Small intestine (tissue), 7 donors: ENCODE measurements around the gene SHISAL1. TPM values are rescaled to one million over a fixed set of nuclear protein-coding genes. Genes with fewer than 3 reads are reported as not detected.
"Not testable (repeated sequence)": the region's sequence is repeated elsewhere in the genome, so short reads cannot be mapped to it uniquely, and the experiment has no call there.

Experiments used
- DNase-seq, 2 donors: peaks; one replicate each; pipeline versions ENCODE4 v3.0.0 to v3.0.0-alpha.2; 2013
- FAIRE-seq: peaks from 2 replicates; lab custom pipeline; 2012; peaks lifted over from hg19 to GRCh38; lab: Jason Lieb, UNC
- H3K27ac ChIP-seq, 3 donors: one replicate each; pipeline ENCODE4 v1.5.1; 2013; ENCODE audit warnings: low read length in 2 of 3, mild to moderate bottlenecking in 2 of 3, control low read depth in 1 of 3, inconsistent platforms in 1 of 3, low read depth in 1 of 3, moderate library complexity in 1 of 3
- H3K27me3 ChIP-seq, 3 donors: one replicate each; pipeline ENCODE4 v1.6.1; 2013; ENCODE audit warnings: low read length in 3 of 3, inconsistent platforms in 1 of 3; ENCODE audit not compliant: control insufficient read depth in 3 of 3, insufficient read depth in 3 of 3
- H3K36me3 ChIP-seq, 3 donors: one replicate each; pipeline ENCODE4 v1.6.1; 2013; ENCODE audit warnings: low read length in 3 of 3, inconsistent platforms in 1 of 3, low read depth in 1 of 3, mild to moderate bottlenecking in 1 of 3, moderate library complexity in 1 of 3; ENCODE audit not compliant: control insufficient read depth in 3 of 3, insufficient read depth in 2 of 3
- H3K4me1 ChIP-seq, 3 donors: one replicate each; pipeline ENCODE4 v1.6.1; 2013; ENCODE audit warnings: low read length in 2 of 3, inconsistent platforms in 1 of 3, low read depth in 1 of 3, mild to moderate bottlenecking in 1 of 3, moderate library complexity in 1 of 3; ENCODE audit not compliant: control insufficient read depth in 3 of 3, insufficient read depth in 2 of 3
- H3K4me3 ChIP-seq, 3 donors: one replicate each; pipeline ENCODE4 v1.5.1; 2013; ENCODE audit warnings: low read length in 3 of 3, control low read depth in 1 of 3, inconsistent platforms in 1 of 3, low read depth in 1 of 3, mild to moderate bottlenecking in 1 of 3, moderate library complexity in 1 of 3
- H3K9me3 ChIP-seq, 2 donors: one replicate each; pipeline ENCODE4 v1.6.1; 2013; ENCODE audit warnings: low read depth in 1 of 2, low read length in 1 of 2; ENCODE audit not compliant: control insufficient read depth in 2 of 2, insufficient read depth in 1 of 2
- WGBS, 3 donors: extraction: QIAGEN DNeasy Blood & Tissue Kit; methylation state at CpG; one replicate each; pipeline ENCODE4 v1.1.7; 2013; 5-methylcytosine and 5-hydroxymethylcytosine counted together
- polyA plus RNA-seq, 4 donors: library from polyadenylated mRNA; stranded (reverse) in 3 of 4; unstranded in 1 of 4; fragments of 200-250 nt in 3 of 4; fragments of 120-200 nt in 1 of 4; gene quantifications; one replicate each; pipeline versions ENCODE4 v1.2.1 to v1.2.3, GENCODE V29; 2013
- donor health status: healthy with polysubstance abuse.
- donor health status: control.
- donor health status: control.
- donor health status: Bipolar disorder and iron deficiency.
- donor health status: healthy.

The SHISAL1 gene
- polyA plus RNA-seq, 4 donors, result under 0.01 to 1.2 (median 0.55) TPM

- DNase-seq, H3K27me3 ChIP-seq, H3K9me3 ChIP-seq, H3K36me3 ChIP-seq, H3K4me3 ChIP-seq, H3K4me1 ChIP-seq, H3K27ac ChIP-seq, FAIRE-seq: not testable (repeated sequence)
- WGBS, 3 donors, result 95 to 96% (median 95%) methylated on average over 12 of the region's 12 CpGs
Measured at GRCh38 chr22:44234372-44234771, 78.4 kb downstream of the SHISAL1 start.

GRCh38 chr22:44231233-44231632, 81.5 kb downstream of the SHISAL1 start:
- FAIRE-seq, result no peak

GRCh38 chr22:44229809-44230208, 82.9 kb downstream of the SHISAL1 start:
- Histone ChIP-seq H3K9me3 (peaks cover 0 to 4% of the 10 kb centered on the region in 2 donors), H3K4me1 (no peaks in the 10 kb centered on the region), H3K4me3 (no peak overlapping the region), H3K36me3 (no peaks in the 10 kb centered on the region), H3K27me3 (peaks cover 0 to 4% (median 0%) of the 10 kb centered on the region in 3 donors), H3K27ac (no peak overlapping the region)
- no peak for FAIRE-seq
- 77 to 90% (median 82%) methylated on average over 2 of the region's 2 CpGs for WGBS, 3 donors
- no peak for DNase-seq

More at GRCh38 chr22:44231233-44231632, 81.5 kb downstream of the SHISAL1 start:
- no peaks in the 10 kb centered on the region for H3K36me3 ChIP-seq
- peaks cover 0 to 4% (median 0%) of the 10 kb centered on the region in 3 donors for H3K27me3 ChIP-seq
- 67 to 79% (median 74%) methylated on average over 4 of the region's 4 CpGs for WGBS, 3 donors
- DNase-seq, result no peak
- no peak overlapping the region for H3K4me3 ChIP-seq
- H3K4me1 ChIP-seq, result no peaks in the 10 kb centered on the region
- H3K27ac ChIP-seq, result no peak overlapping the region
- peaks cover 0 to 4% of the 10 kb centered on the region in 2 donors for H3K9me3 ChIP-seq

- no peak for FAIRE-seq
- DNase-seq, result no peak
- no peaks in the 10 kb centered on the region for H3K36me3 ChIP-seq
- H3K9me3 ChIP-seq, result peaks cover 0 to 4% of the 10 kb centered on the region in 2 donors
- H3K27ac ChIP-seq, result no peak overlapping the region
- 78 to 92% (median 82%) methylated on average over 3 of the region's 3 CpGs for WGBS, 3 donors
- no peaks in the 10 kb centered on the region for H3K4me1 ChIP-seq
- H3K27me3 ChIP-seq, result peaks cover 0 to 4% (median 0%) of the 10 kb centered on the region in 3 donors
- no peak overlapping the region for H3K4me3 ChIP-seq
Measured at GRCh38 chr22:44229331-44229730, 83.4 kb downstream of the SHISAL1 start.

GRCh38 chr22:44225812-44226211, 86.9 kb downstream of the SHISAL1 start:
- WGBS, 3 donors, result 73 to 75% (median 73%) methylated on average over 8 of the region's 8 CpGs
- no peak for FAIRE-seq
- no peak for DNase-seq

GRCh38 chr22:44225091-44225689, 87.6 kb downstream of the SHISAL1 start:
- Histone ChIP-seq H3K27me3 (peaks cover 0 to 4% (median 0%) of the 10 kb centered on the region in 3 donors), H3K4me3 (no peak overlapping the region), H3K36me3 (no peaks in the 10 kb centered on the region), H3K27ac (no peak overlapping the region), H3K4me1 (no peaks in the 10 kb centered on the region), H3K9me3 (peaks cover 0 to 4% of the 10 kb centered on the region in 2 donors)
- DNase-seq, result no peak
- no peak for FAIRE-seq
- WGBS, 3 donors, result 58 to 66% (median 62%) methylated on average over 10 to 11 of the region's 11 CpGs

More at GRCh38 chr22:44225812-44226211, 86.9 kb downstream of the SHISAL1 start:
- no peaks in the 10 kb centered on the region for H3K36me3 ChIP-seq
- H3K27ac ChIP-seq, result no peak overlapping the region
- H3K9me3 ChIP-seq, result peaks cover 0 to 4% of the 10 kb centered on the region in 2 donors
- no peaks in the 10 kb centered on the region for H3K4me1 ChIP-seq
- H3K4me3 ChIP-seq, result no peak overlapping the region
- H3K27me3 ChIP-seq, result peaks cover 0 to 4% (median 0%) of the 10 kb centered on the region in 3 donors

- no peaks in the 10 kb centered on the region for H3K36me3 ChIP-seq
- 55 to 59% (median 57%) methylated on average over 12 of the region's 12 CpGs for WGBS, 3 donors
- no peaks in the 10 kb centered on the region for H3K4me1 ChIP-seq
- no peak for DNase-seq
- peaks cover 0 to 4% (median 0%) of the 10 kb centered on the region in 3 donors for H3K27me3 ChIP-seq
- no peak overlapping the region for H3K4me3 ChIP-seq
- FAIRE-seq, result no peak
- H3K9me3 ChIP-seq, result peaks cover 0 to 4% of the 10 kb centered on the region in 2 donors
- no peak overlapping the region for H3K27ac ChIP-seq
Measured at GRCh38 chr22:44224166-44224565, 88.6 kb downstream of the SHISAL1 start.

- H3K9me3 ChIP-seq, result no peaks in the 10 kb centered on the region
- WGBS, 3 donors, result 83 to 91% (median 84%) methylated on average over 11 of the region's 11 CpGs
Measured at GRCh38 chr22:44221710-44222475, 90.9 kb downstream of the SHISAL1 start.

More at GRCh38 chr22:44221710-44222475, 90.9 kb downstream of the SHISAL1 start:
- Histone ChIP-seq H3K27me3 (no peaks in the 10 kb centered on the region), H3K36me3 (no peaks in the 10 kb centered on the region), H3K4me1 (no peaks in the 10 kb centered on the region), H3K4me3 (no peak overlapping the region), H3K27ac (no peak overlapping the region)
- DNase-seq (no peak), FAIRE-seq (no peak)
